GM12875 (cell line): ENCODE data around the gene C1orf21.

ENCODE experiments used
- H3K4me3 ChIP-seq: one replicate; pipeline ENCODE4 v1.5.1; 2011; ENCODE audit warnings: low read depth, low read length, control low read depth
- CTCF ChIP-seq: IDR thresholded peaks from 2 replicates; pipeline ENCODE4 v1.5.1; 2011; ENCODE audit warnings: low read depth, mild to moderate bottlenecking, control low read depth, inconsistent platforms, low read length, moderate library complexity, borderline replicate concordance; ENCODE audit not compliant: insufficient read depth

The C1orf21 gene

GRCh38 chr1:184507604-184508280 lies 120.9 kb downstream of the C1orf21 start:
- no peak overlapping the region for H3K4me3 ChIP-seq
- TF ChIP-seq CTCF, result no peak

- H3K4me3 ChIP-seq, result no peak overlapping the region
These were observed 122.3 kb downstream of the C1orf21 start for GRCh38 chr1:184509105-184509504.

GRCh38 chr1:184510110-184510509 lies 123.3 kb downstream of the C1orf21 start:
- no peak for TF ChIP-seq CTCF

More at GRCh38 chr1:184509105-184509504, 122.3 kb downstream of the C1orf21 start:
- TF ChIP-seq CTCF, result no peak

GRCh38 chr1:184512724-184513123 lies 125.9 kb downstream of the C1orf21 start:
- H3K4me3 ChIP-seq, result no peak overlapping the region
- TF ChIP-seq CTCF, result no peak

More at GRCh38 chr1:184510110-184510509, 123.3 kb downstream of the C1orf21 start:
- H3K4me3 ChIP-seq, result no peak overlapping the region

GRCh38 chr1:184513421-184513820 lies 126.6 kb downstream of the C1orf21 start:
- no peak overlapping the region for H3K4me3 ChIP-seq
- TF ChIP-seq CTCF, result no peak

GRCh38 chr1:184513966-184514365 lies 127.1 kb downstream of the C1orf21 start:
- no peak for TF ChIP-seq CTCF

GRCh38 chr1:184514447-184514846 lies 127.6 kb downstream of the C1orf21 start:
- TF ChIP-seq CTCF, result no peak
- no peak overlapping the region for H3K4me3 ChIP-seq

More at GRCh38 chr1:184513966-184514365, 127.1 kb downstream of the C1orf21 start:
- no peak overlapping the region for H3K4me3 ChIP-seq
